K562 (cell line): ENCODE results near the gene CDS2. TPM values are rescaled to one million over a fixed set of nuclear protein-coding genes. Genes with fewer than 3 reads are reported as not detected.

Source experiments
- CBFA2T3 ChIP-seq: fragments of 450-650 bp; IDR thresholded peaks from 2 replicates; pipeline ENCODE4 v1.6.1; 2017
- CCNT2 ChIP-seq: IDR thresholded peaks from 2 replicates; pipeline ENCODE4 v1.6.1; 2011; ENCODE audit warnings: borderline replicate concordance, low read depth, mild to moderate bottlenecking, moderate library complexity, mixed read lengths, low read length; ENCODE audit not compliant: insufficient read length; ENCODE audit errors: extremely low read depth
- DPF2 ChIP-seq: fragments of 450-650 bp; IDR thresholded peaks from 2 replicates; pipeline ENCODE4 v1.6.1; 2016
- HCFC1 ChIP-seq: IDR thresholded peaks from 2 replicates; pipeline ENCODE4 v1.6.1; 2012; ENCODE audit warnings: low read depth, low read length, improper control_type of control experiment
- PHB ChIP-seq: fragments of 250-450 bp; sonication (Bioruptor Pico); IDR thresholded peaks from 2 replicates; pipeline ENCODE4 v1.5.0; 2021
- PML ChIP-seq: IDR thresholded peaks from 2 replicates; pipeline ENCODE4 v1.6.1; 2012; ENCODE audit warnings: low read length, inconsistent platforms
- RBM17 ChIP-seq: fragments of 200-400 bp; formaldehyde crosslinking; IDR thresholded peaks from 2 replicates; pipeline ENCODE4 v1.6.1; 2017; ENCODE audit warnings: low read depth, mild to moderate bottlenecking, low read length, borderline replicate concordance
- SMARCE1 ChIP-seq: fragments of 450-650 bp; IDR thresholded peaks from 2 replicates; pipeline ENCODE4 v1.7.1; 2016; ENCODE audit warnings: mild to moderate bottlenecking
- STAT5A ChIP-seq: IDR thresholded peaks from 2 replicates; pipeline ENCODE4 v1.6.1; 2012; ENCODE audit warnings: low read length, inconsistent platforms, borderline replicate concordance
- STAT5B ChIP-seq: fragments of 250-450 bp; sonication (Bioruptor Pico); IDR thresholded peaks from 2 replicates; pipeline ENCODE4 v1.8.0; 2021; ENCODE audit warnings: mild to moderate bottlenecking, inconsistent platforms
- TSC22D4 ChIP-seq: fragments of 450-650 bp; IDR thresholded peaks from 2 replicates; pipeline ENCODE4 v1.6.1; 2016; ENCODE audit warnings: missing genetic modification characterization, missing biosample characterization, control low read depth
- XRCC4 ChIP-seq: IDR thresholded peaks from one replicate; pipeline ENCODE4 v1.6.1; 2011; ENCODE audit not compliant: insufficient read depth, insufficient read length; ENCODE audit errors: extremely low read depth
- ZC3H8 ChIP-seq: fragments of 450-650 bp; IDR thresholded peaks from 2 replicates; pipeline ENCODE4 v1.6.1; 2017
- polyA plus RNA-seq, 8 experiments: library from polyadenylated mRNA; depleted of rRNA in 4 of 8; stranded (reverse) in 5 of 8; unstranded in 3 of 8; fragments of >200 nt; fragmentation: Nextera tagmentation in 2 of 8; fragmentation: Illumina TruSeq in 1 of 8; extraction: Ambion mirVana in 2 of 8; extraction: Trizol in 1 of 8; gene quantifications; 2 replicates each; pipeline versions ENCODE4 v1.2.1 to v1.2.3, GENCODE V29; 2011 to 2014; ENCODE audit warnings: inconsistent platforms in 1 of 8, missing spikeins in 1 of 8
- total RNA-seq, 7 experiments: library from RNA; depleted of rRNA in 6 of 7; stranded (reverse); fragments of >200 nt in 6 of 7; fragmentation: Illumina TruSeq in 2 of 7; extraction: Trizol in 2 of 7; gene quantifications; 2 replicates each; pipeline versions ENCODE4 v1.2.1 to v1.2.3, GENCODE V29; 2011 to 2021; ENCODE audit warnings: low replicate concordance in 1 of 7
- TF ChIP-seq, protein P1 (sequence below): fragments of 250-450 bp; sonication (Bioruptor Pico); IDR thresholded peaks from 2 replicates; pipeline ENCODE4 v1.5.0; 2021; ENCODE audit warnings: mild to moderate bottlenecking, moderate library complexity
- TF ChIP-seq, protein P2 (sequence below): sonication (generic); formaldehyde crosslinking; IDR thresholded peaks from 2 replicates; pipeline ENCODE4 v1.8.0; 2022; ENCODE audit warnings: mild to moderate bottlenecking, missing genetic modification reagents
- TF ChIP-seq, protein P3 (sequence below): sonication (generic); formaldehyde crosslinking; IDR thresholded peaks from 2 replicates; pipeline ENCODE4 v1.8.0; 2022; ENCODE audit warnings: missing genetic modification reagents, mild to moderate bottlenecking, borderline replicate concordance
- TF ChIP-seq, protein P4 (sequence below): sonication (generic); formaldehyde crosslinking; IDR thresholded peaks from 2 replicates; pipeline ENCODE4 v1.8.1; 2023; ENCODE audit warnings: mild to moderate bottlenecking, missing genetic modification reagents
- TF ChIP-seq, protein P5 (sequence below): fragments of 250-450 bp; sonication (Bioruptor Pico); IDR thresholded peaks from 2 replicates; pipeline ENCODE4 v1.9.0; 2021; ENCODE audit warnings: mild to moderate bottlenecking, inconsistent platforms

CDS2 gene
- total and polyA plus RNA-seq, 9 of the 15 experiments (the other 6 are each of a cell fraction or from before 2014, with no cell fraction given), result 6.4 to 46.4 (median 12.2) TPM

- no peak for TF ChIP-seq RBM17
- no peak for TF ChIP-seq STAT5A
- TF ChIP-seq, protein P1, sequence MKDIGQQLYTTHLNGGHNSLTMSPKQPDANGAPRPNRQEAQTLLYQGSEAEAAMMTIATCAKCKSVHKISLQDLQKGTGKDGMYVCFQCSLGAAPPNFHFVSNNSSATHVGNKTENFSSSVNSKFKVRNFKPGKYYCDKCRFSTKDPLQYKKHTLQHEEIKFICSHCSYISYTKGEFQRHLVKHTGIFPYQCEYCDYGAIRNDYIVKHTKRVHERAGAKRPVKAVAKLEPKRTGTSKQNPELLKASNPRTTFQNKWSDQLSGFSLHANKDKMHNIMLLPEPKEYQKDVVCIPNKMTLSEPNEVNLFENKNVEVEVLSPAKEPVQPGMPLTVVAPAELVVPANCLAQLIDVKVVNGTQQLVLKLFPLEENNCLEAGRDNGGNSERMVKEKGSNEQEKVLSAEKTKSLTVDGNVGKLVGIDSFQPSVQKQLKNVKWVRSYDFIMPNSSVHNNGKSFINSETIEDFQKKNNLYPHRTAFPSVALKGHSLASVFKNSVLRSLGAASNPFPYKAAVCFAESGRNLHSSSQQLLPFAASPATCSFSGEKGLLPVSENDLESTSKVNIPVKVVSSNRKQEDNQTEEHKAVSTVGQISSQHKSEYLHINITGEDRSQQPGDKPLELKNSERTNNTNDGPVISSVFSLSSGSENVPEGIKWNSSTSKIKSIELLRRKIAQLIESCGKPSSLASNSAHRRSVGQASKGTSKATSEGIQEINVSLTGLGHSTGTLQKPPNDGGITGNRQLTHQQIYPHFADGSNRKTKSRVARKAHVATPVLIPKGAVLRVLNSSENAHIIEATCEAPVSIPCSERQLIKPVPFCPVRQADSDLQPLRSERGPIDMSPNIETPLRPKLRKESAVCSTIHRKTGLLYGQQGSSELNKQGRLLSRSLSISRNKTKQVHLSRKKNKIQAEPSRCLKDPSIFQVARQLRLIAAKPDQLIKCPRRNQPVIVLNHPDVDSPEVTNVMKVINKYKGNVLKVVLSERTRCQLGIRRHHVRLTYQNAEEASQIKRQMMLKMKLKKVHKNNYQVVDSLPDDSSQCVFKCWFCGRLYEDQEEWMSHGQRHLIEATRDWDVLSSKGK (CRISPR knock-in tag), result no peak
- no peak for TF ChIP-seq CBFA2T3
- TF ChIP-seq STAT5B (CRISPR knock-in tag), result no peak
- no peak for TF ChIP-seq ZC3H8
- TF ChIP-seq, protein P2, sequence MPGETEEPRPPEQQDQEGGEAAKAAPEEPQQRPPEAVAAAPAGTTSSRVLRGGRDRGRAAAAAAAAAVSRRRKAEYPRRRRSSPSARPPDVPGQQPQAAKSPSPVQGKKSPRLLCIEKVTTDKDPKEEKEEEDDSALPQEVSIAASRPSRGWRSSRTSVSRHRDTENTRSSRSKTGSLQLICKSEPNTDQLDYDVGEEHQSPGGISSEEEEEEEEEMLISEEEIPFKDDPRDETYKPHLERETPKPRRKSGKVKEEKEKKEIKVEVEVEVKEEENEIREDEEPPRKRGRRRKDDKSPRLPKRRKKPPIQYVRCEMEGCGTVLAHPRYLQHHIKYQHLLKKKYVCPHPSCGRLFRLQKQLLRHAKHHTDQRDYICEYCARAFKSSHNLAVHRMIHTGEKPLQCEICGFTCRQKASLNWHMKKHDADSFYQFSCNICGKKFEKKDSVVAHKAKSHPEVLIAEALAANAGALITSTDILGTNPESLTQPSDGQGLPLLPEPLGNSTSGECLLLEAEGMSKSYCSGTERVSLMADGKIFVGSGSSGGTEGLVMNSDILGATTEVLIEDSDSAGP (CRISPR knock-in tag), result peak; percentile 67; the same call in 1 of the 2 replicates
- TF ChIP-seq PHB (CRISPR knock-in tag), result no peak
- TF ChIP-seq TSC22D4 (tag), result no peak
- no peak for TF ChIP-seq CCNT2
- TF ChIP-seq XRCC4, result no peak
- TF ChIP-seq, protein P3, sequence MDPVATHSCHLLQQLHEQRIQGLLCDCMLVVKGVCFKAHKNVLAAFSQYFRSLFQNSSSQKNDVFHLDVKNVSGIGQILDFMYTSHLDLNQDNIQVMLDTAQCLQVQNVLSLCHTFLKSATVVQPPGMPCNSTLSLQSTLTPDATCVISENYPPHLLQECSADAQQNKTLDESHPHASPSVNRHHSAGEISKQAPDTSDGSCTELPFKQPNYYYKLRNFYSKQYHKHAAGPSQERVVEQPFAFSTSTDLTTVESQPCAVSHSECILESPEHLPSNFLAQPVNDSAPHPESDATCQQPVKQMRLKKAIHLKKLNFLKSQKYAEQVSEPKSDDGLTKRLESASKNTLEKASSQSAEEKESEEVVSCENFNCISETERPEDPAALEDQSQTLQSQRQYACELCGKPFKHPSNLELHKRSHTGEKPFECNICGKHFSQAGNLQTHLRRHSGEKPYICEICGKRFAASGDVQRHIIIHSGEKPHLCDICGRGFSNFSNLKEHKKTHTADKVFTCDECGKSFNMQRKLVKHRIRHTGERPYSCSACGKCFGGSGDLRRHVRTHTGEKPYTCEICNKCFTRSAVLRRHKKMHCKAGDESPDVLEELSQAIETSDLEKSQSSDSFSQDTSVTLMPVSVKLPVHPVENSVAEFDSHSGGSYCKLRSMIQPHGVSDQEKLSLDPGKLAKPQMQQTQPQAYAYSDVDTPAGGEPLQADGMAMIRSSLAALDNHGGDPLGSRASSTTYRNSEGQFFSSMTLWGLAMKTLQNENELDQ, result no peak; the same call in none of the 2 replicates
- TF ChIP-seq, protein P4, sequence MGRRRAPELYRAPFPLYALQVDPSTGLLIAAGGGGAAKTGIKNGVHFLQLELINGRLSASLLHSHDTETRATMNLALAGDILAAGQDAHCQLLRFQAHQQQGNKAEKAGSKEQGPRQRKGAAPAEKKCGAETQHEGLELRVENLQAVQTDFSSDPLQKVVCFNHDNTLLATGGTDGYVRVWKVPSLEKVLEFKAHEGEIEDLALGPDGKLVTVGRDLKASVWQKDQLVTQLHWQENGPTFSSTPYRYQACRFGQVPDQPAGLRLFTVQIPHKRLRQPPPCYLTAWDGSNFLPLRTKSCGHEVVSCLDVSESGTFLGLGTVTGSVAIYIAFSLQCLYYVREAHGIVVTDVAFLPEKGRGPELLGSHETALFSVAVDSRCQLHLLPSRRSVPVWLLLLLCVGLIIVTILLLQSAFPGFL (CRISPR knock-in tag), result no peak
- TF ChIP-seq DPF2, result no peak
- no peak for TF ChIP-seq PML
- TF ChIP-seq, protein P5, sequence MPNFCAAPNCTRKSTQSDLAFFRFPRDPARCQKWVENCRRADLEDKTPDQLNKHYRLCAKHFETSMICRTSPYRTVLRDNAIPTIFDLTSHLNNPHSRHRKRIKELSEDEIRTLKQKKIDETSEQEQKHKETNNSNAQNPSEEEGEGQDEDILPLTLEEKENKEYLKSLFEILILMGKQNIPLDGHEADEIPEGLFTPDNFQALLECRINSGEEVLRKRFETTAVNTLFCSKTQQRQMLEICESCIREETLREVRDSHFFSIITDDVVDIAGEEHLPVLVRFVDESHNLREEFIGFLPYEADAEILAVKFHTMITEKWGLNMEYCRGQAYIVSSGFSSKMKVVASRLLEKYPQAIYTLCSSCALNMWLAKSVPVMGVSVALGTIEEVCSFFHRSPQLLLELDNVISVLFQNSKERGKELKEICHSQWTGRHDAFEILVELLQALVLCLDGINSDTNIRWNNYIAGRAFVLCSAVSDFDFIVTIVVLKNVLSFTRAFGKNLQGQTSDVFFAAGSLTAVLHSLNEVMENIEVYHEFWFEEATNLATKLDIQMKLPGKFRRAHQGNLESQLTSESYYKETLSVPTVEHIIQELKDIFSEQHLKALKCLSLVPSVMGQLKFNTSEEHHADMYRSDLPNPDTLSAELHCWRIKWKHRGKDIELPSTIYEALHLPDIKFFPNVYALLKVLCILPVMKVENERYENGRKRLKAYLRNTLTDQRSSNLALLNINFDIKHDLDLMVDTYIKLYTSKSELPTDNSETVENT (CRISPR knock-in tag), result no peak
- no peak for TF ChIP-seq HCFC1
- no peak for TF ChIP-seq SMARCE1
These were observed 7.7 kb upstream of the CDS2 start (continued) for GRCh38 chr20:5119143-5119434.
